GM12864 (cell line): ENCODE data around the gene ALS2CL.

Experiments used
- DNase-seq: peaks from one replicate; pipeline ENCODE4 v3.0.0-alpha.2; 2011; ENCODE audit warnings: low read depth
- H3K4me3 ChIP-seq: 2 replicates; pipeline ENCODE4 v1.5.1; 2011; ENCODE audit warnings: mild to moderate bottlenecking, low read depth, low read length, control low read depth
- TF ChIP-seq, protein P1 (sequence below): IDR thresholded peaks from 2 replicates; pipeline ENCODE4 v1.5.1; 2011; ENCODE audit warnings: low read depth, mild to moderate bottlenecking, moderate library complexity, low read length, control low read depth, inconsistent platforms; ENCODE audit errors: missing control alignments

The ALS2CL gene

DNA sequence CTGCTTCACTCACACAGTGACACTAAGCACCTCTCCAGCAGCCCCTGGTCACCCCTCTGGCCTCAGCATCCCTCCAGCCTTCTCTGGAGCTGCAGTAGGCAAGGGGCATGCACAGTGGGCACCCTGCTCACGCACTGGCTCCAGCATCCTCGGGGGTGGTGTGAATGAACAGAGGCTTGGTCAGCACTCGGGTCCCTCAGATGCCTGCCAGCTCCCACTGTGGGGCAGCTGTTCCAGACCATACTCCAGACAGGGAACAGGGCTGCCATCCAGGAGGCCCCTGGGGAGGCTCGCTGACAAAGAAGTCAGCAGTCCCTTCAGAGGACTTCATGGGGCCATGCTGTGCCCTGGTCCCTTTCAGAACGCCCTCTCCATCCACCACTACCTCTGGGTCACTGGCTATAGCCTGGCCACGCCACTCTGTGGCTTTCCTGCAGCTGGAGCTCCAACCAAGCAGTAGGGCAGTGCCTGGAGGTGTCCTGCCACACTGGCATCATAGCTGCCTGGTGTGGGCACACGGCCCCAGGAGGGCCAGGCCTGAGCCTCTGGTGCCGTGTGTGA lies 26.3 kb downstream of the ALS2CL start:
- TF ChIP-seq, protein P1, sequence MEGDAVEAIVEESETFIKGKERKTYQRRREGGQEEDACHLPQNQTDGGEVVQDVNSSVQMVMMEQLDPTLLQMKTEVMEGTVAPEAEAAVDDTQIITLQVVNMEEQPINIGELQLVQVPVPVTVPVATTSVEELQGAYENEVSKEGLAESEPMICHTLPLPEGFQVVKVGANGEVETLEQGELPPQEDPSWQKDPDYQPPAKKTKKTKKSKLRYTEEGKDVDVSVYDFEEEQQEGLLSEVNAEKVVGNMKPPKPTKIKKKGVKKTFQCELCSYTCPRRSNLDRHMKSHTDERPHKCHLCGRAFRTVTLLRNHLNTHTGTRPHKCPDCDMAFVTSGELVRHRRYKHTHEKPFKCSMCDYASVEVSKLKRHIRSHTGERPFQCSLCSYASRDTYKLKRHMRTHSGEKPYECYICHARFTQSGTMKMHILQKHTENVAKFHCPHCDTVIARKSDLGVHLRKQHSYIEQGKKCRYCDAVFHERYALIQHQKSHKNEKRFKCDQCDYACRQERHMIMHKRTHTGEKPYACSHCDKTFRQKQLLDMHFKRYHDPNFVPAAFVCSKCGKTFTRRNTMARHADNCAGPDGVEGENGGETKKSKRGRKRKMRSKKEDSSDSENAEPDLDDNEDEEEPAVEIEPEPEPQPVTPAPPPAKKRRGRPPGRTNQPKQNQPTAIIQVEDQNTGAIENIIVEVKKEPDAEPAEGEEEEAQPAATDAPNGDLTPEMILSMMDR = no peak

DNA sequence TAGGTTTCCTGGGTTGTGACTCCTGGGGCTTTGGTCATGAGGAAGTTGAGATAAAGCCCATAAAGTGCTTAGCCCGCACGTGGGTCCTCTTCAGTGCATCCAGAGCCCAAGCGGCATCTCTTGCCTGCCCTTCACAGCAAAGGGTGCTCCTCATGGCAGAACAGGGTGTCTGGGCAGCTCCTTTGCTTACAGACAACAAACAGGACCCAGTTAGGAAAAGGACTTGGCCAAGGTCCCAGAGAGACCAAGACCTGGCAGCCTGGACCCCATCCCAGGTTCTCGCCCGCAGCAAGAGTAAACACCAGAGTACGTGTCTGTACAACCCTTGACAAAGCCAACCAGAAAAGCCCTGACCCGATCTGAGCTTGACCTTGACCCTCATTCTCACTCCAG lies 27.0 kb downstream of the ALS2CL start:
- TF ChIP-seq, protein P1 = no peak
- no peak for DNase-seq

More for the DNA sequence above, 26.3 kb downstream of the ALS2CL start:
- no peak for DNase-seq
- H3K4me3 ChIP-seq = no peak overlapping the region

DNA sequence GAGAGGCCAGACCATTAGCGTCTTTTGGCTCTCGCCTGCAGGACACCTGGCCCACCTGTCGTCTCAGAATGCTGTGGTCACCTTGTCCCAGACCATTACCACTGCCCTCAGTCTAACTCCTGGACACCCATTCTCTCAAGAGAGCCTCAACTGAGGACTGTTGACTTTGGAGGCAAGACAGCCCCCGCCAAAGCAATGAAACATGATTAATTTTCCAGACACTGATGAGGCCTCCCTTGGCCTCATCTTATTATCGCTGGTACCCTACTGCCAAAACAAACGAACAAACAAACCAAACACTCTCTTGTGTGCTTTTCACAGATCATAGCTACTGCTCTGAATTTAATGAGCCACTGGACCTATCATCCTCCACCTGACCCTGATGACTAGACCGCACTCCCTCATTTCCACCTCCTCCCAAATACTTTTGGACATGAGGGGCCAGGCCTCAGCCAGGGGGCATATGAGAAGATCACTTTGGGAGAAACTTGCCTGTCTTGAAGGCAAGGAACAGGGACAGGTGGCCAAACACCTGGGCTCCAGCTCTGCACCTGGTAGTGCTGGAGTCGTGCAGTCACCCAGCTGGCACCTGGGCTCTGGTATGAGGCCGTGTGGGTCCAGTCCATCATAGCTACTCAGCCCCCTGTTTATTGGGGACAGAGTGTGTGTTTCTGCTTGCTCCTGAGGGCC lies 27.6 kb downstream of the ALS2CL start:
- TF ChIP-seq, protein P1 = no peak
- DNase-seq = no peak
- H3K4me3 ChIP-seq = no peak overlapping the region

More for the DNA sequence above, 27.0 kb downstream of the ALS2CL start:
- H3K4me3 ChIP-seq = no peak overlapping the region

DNA sequence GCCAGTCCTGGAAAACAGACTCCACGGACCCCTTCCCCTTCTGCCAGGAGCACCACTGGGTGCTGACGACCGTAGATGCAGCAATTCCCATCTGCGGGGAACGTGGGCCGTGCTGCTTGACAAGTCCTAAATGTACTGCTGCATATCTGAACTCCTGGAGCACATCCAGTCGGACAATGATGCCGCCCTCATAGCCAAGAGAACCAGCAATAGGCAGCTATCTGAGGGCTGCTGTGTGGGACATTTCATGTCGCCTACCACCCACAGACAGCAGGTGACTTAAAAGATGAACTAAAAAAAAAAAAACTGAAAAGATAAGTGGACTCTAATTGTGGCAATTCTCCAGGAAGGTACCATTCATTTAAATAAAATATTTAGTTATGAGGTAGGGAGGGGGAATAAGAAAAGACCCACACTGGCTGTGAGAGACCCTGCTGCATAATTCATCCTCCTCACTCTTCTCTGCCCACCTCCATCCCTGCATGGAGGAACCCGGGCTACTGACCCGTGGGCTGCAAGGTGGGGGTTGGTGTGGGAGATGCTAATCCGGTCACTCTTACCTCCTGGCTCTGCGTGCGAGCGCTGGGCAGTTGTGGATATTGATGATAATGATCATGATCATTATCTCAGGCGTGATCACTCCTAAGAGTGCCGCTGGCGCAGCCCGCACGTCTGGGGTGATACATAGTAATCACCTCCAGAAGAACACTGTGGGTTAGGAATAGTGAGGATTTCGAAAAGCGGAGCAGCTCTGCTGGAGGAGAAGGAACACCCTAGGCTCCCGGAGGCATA lies 28.3 kb downstream of the ALS2CL start:
- H3K4me3 ChIP-seq = no peak overlapping the region
- no peak for DNase-seq
- TF ChIP-seq, protein P1 = no peak

GRCh38 chr3:46664188-46664970 lies 29.1 kb downstream of the ALS2CL start:
- TF ChIP-seq, protein P1 = no peak
- DNase-seq = no peak
- no peak overlapping the region for H3K4me3 ChIP-seq

- DNase-seq = no peak
- H3K4me3 ChIP-seq = no peak overlapping the region
- TF ChIP-seq, protein P1 = peak; percentile 17
Observed at GRCh38 chr3:46663591-46664135, 29.8 kb downstream of the ALS2CL start.
